ENCODE results near the gene BAG1.

DNA sequence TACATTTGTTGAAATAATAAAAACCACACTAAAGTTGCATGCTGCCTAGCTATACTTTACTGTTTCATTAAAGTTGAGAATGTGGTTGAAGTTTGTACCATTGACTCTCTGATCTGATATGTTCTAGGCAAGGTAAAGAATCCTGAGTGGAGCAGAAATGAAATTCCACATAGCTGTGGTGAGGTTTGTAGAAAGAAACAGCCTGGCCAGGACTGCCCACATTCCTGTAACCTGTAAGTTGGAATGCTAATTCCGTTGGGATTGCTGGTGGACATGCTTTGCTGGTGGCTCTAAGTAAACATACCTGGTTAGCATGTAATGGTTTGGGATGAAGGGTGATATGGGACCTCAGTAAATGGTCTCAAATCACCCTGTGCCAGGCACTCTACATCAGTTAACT, 42.6 kb upstream of the BAG1 start:
- TF ChIP-seq, protein P1, sequence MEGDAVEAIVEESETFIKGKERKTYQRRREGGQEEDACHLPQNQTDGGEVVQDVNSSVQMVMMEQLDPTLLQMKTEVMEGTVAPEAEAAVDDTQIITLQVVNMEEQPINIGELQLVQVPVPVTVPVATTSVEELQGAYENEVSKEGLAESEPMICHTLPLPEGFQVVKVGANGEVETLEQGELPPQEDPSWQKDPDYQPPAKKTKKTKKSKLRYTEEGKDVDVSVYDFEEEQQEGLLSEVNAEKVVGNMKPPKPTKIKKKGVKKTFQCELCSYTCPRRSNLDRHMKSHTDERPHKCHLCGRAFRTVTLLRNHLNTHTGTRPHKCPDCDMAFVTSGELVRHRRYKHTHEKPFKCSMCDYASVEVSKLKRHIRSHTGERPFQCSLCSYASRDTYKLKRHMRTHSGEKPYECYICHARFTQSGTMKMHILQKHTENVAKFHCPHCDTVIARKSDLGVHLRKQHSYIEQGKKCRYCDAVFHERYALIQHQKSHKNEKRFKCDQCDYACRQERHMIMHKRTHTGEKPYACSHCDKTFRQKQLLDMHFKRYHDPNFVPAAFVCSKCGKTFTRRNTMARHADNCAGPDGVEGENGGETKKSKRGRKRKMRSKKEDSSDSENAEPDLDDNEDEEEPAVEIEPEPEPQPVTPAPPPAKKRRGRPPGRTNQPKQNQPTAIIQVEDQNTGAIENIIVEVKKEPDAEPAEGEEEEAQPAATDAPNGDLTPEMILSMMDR (IDR thresholded peaks at IDR 0.05), result no peak
- TF ChIP-seq POLR2A (IDR thresholded peaks at IDR 0.05), result no peak
- TF ChIP-seq EP300 (IDR thresholded peaks at IDR 0.05), result no peak

All from gastroesophageal sphincter (tissue), 3 donors.